SU-DHL-6 (cell line): Measurements from ENCODE around the gene POFUT2.

Experiments
- H2AFZ ChIP-seq: fragments of 200-600 bp; sonication (generic); 2 replicates; pipeline ENCODE4 v1.6.1; 2014; ENCODE audit warnings: low read depth, mild to moderate bottlenecking, moderate library complexity, mixed read lengths, antibody characterized with exemption, low read length; ENCODE audit not compliant: severe bottlenecking
- H3F3A ChIP-seq: fragments of 200-600 bp; shearing (Covaris generic); 2 replicates; pipeline ENCODE4 v1.6.0; 2016; ENCODE audit warnings: antibody characterized with exemption, mild to moderate bottlenecking; ENCODE audit not compliant: insufficient read depth
- H3K27ac ChIP-seq: fragments of 200-600 bp; sonication (generic); 2 replicates; pipeline ENCODE4 v1.5.1; 2016; ENCODE audit warnings: low read depth, mild to moderate bottlenecking, low read length, moderate library complexity, mixed read lengths
- H3K27me3 ChIP-seq: fragments of 200-600 bp; sonication (generic), shearing (Covaris generic); 2 replicates; pipeline ENCODE4 v1.6.0; 2014; ENCODE audit warnings: mild to moderate bottlenecking, low read length
- H3K36me3 ChIP-seq: fragments of 200-600 bp; sonication (generic); 2 replicates; pipeline ENCODE4 v1.6.1; 2014; ENCODE audit warnings: mild to moderate bottlenecking, low read length, mixed read lengths
- H3K4me2 ChIP-seq: fragments of 300-600, 200-600 bp; shearing (Covaris generic), sonication (generic); 2 replicates; pipeline ENCODE4 v1.6.0; 2014; ENCODE audit warnings: low read length, low read depth, mild to moderate bottlenecking; ENCODE audit not compliant: poor library complexity, severe bottlenecking
- H3K4me3 ChIP-seq: fragments of 200-600 bp; sonication (generic); 2 replicates; pipeline ENCODE4 v1.5.1; 2014; ENCODE audit warnings: antibody characterized with exemption, low read length, mild to moderate bottlenecking, mixed read lengths; ENCODE audit not compliant: insufficient read depth, poor library complexity, severe bottlenecking
- H3K79me2 ChIP-seq: fragments of 200-600 bp; sonication (generic); 2 replicates; pipeline ENCODE4 v1.6.1; 2014; ENCODE audit warnings: mild to moderate bottlenecking, low read length, moderate library complexity; ENCODE audit not compliant: insufficient read depth
- H3K9ac ChIP-seq: fragments of 200-600 bp; sonication (generic); 2 replicates; pipeline ENCODE4 v1.7.0; 2014; ENCODE audit warnings: mild to moderate bottlenecking, low read length
- H3K9me2 ChIP-seq: fragments of 200-600 bp; sonication (generic); replicated peaks from 2 replicates; pipeline ENCODE4 v1.6.1; 2014; ENCODE audit warnings: low read length; ENCODE audit not compliant: insufficient read depth
- H3K9me3 ChIP-seq: fragments of 200-600 bp; sonication (generic); 2 replicates; pipeline ENCODE4 v1.6.1; 2014; ENCODE audit warnings: low read length, mixed read lengths; ENCODE audit not compliant: insufficient read depth
- H4K20me1 ChIP-seq: fragments of 200-600 bp; sonication (generic); 2 replicates; pipeline ENCODE4 v1.6.1; 2014; ENCODE audit warnings: low read depth, mild to moderate bottlenecking, antibody characterized with exemption, low read length, moderate library complexity, mixed read lengths
- CTCF ChIP-seq: fragments of 200-600 bp; sonication (generic); IDR thresholded peaks from one replicate; pipeline ENCODE4 v1.5.1; 2017; ENCODE audit warnings: antibody characterized with exemption, mild to moderate bottlenecking, low read length, moderate library complexity; ENCODE audit not compliant: insufficient read depth, poor library complexity, severe bottlenecking
- EZH2phosphoT487 ChIP-seq: fragments of 200-600 bp; sonication (generic), shearing (Covaris generic); conservative IDR thresholded peaks from 2 replicates; pipeline ENCODE4 v1.6.1; 2018; ENCODE audit warnings: mild to moderate bottlenecking, antibody characterized with exemption, low read length, moderate library complexity, mixed read lengths

Gene POFUT2

DNA sequence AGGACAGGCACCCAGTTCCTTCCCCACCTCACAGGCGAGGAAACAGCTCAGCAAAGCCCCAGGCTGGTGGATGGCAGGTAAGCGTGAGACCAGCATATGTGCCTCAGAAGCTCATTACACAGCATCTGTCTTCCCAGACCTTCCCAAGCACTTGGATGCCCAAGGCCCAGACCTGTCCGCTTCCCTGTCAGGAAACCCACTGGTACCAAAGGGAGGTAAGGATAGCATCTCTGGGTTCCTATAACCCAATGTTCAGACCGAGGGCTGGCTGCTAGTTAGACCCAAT, 3.3 kb downstream of the POFUT2 start:
- Histone ChIP-seq H3F3A (no peaks in the 10 kb centered on the region), H3K4me2 (no peak overlapping the region), H3K9ac (no peak overlapping the region), H3K9me2 (no peaks in the 10 kb centered on the region), H3K4me3 (no peak overlapping the region), H3K27me3 (no peaks in the 10 kb centered on the region), H4K20me1 (no peaks in the 10 kb centered on the region), H3K27ac (no peak overlapping the region), H3K36me3 (no peaks in the 10 kb centered on the region), H2AFZ (no peak overlapping the region), H3K9me3 (no peaks in the 10 kb centered on the region), H3K79me2 (no peaks in the 10 kb centered on the region)
- TF ChIP-seq CTCF (no peak), EZH2phosphoT487 (no peak)

- no peaks in the 10 kb centered on the region for H3K9me2 ChIP-seq
- H3K27me3 ChIP-seq, result no peaks in the 10 kb centered on the region
- H4K20me1 ChIP-seq, result no peaks in the 10 kb centered on the region
- no peaks in the 10 kb centered on the region for H3K79me2 ChIP-seq
- no peaks in the 10 kb centered on the region for H3K9me3 ChIP-seq
- H3K9ac ChIP-seq, result no peak overlapping the region
- no peaks in the 10 kb centered on the region for H3F3A ChIP-seq
- TF ChIP-seq CTCF, result no peak
- no peak overlapping the region for H3K4me2 ChIP-seq
- no peak overlapping the region for H2AFZ ChIP-seq
- no peak overlapping the region for H3K4me3 ChIP-seq
- no peaks in the 10 kb centered on the region for H3K36me3 ChIP-seq
- H3K27ac ChIP-seq, result no peak overlapping the region
Observed at GRCh38 chr21:45283611-45284455, 3.9 kb downstream of the POFUT2 start.

DNA sequence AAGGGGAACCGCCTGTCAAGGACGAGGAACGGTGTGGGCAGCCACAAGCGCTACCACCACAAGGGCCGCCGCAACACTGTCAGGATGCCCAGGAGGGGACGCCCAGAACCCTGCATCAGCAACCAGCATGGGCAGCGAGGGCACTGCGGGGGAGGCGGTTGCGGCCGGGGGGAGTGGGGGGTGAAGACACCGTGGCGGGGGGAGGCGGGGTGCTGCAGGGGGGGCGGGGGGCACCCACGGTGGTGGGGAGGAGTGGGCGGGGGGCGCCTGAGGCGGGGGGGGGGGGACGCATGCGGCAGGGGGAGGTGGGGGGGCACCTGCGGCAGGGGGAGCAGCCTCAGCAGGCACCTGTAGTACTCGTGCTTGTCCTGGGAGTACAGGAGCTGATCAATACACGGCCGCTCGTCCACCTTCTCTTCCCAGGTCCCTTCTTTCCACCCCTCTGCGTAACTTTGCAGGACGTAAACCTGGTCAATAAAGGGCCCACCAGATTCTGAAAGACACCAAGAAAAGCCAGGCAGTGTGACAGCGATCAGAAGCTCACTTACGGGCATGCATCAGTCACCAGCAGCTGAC, 4.6 kb downstream of the POFUT2 start:
- Histone ChIP-seq H3K27ac (no peak overlapping the region), H3K9me2 (no peaks in the 10 kb centered on the region), H3K36me3 (no peaks in the 10 kb centered on the region), H3K27me3 (no peaks in the 10 kb centered on the region), H3K9me3 (no peaks in the 10 kb centered on the region), H3F3A (no peaks in the 10 kb centered on the region), H4K20me1 (no peaks in the 10 kb centered on the region), H3K9ac (no peak overlapping the region), H3K4me3 (no peak overlapping the region), H3K4me2 (no peak overlapping the region), H3K79me2 (no peaks in the 10 kb centered on the region), H2AFZ (no peak overlapping the region)
- TF ChIP-seq EZH2phosphoT487 (no peak), CTCF (no peak)
